Activated CD8-positive, alpha-beta T cell treated with anti-CD3 and anti-CD28 coated beads for 36 hours (primary cell): ENCODE results near the gene ATAD2B. TPM values are rescaled to one million over a fixed set of nuclear protein-coding genes. Genes with fewer than 3 reads are reported as not detected.

Experiments
- ATAC-seq: fragments of 200-7000 bp; cut with Tn5 transposase; one replicate; pipeline ENCODE4 v1.10.0; 2021; ENCODE audit warnings: mild to moderate bottlenecking, moderate library complexity
- CTCF ChIA-PET: fragments of 350-600 bp; sonication (Branson Sonifier 250); formaldehyde crosslinking; loops from one replicate; lab custom pipeline; 2021; ENCODE audit warnings: antibody characterized with exemption; lab: Charles Lee
- POLR2A ChIA-PET: fragments of 350-600 bp; sonication (Branson Sonifier 250); formaldehyde crosslinking; loops from one replicate; lab custom pipeline; 2021; ENCODE audit warnings: antibody characterized with exemption; lab: Charles Lee
- DNase-seq: peaks from one replicate; pipeline ENCODE4 v3.0.0-alpha.2; 2020
- H3K27ac Mint-ChIP-seq: one replicate; pipeline ENCODE4 v1.8.0; 2021; ENCODE audit warnings: mild to moderate bottlenecking, mixed read lengths
- H3K27me3 Mint-ChIP-seq: one replicate; pipeline ENCODE4 v1.8.0; 2021; ENCODE audit warnings: mixed read lengths
- H3K36me3 Mint-ChIP-seq: one replicate; pipeline ENCODE4 v1.8.0; 2021; ENCODE audit warnings: low read depth, mixed read lengths
- H3K4me1 Mint-ChIP-seq: one replicate; pipeline ENCODE4 v1.8.0; 2021; ENCODE audit warnings: low read depth, mixed read lengths
- H3K4me3 Mint-ChIP-seq: one replicate; pipeline ENCODE4 v1.8.0; 2021; ENCODE audit warnings: mild to moderate bottlenecking, moderate library complexity, mixed read lengths
- H3K9me3 Mint-ChIP-seq: one replicate; pipeline ENCODE4 v1.8.0; 2021; ENCODE audit warnings: mixed read lengths
- CTCF ChIP-seq: fragments of 200-600 bp; IDR thresholded peaks from one replicate; pipeline ENCODE4 v1.8.0; 2022; ENCODE audit warnings: antibody characterized with exemption, mild to moderate bottlenecking
- intact Hi-C: fragments of 100-400 bp; cut with micrococcal nuclease; formaldehyde crosslinking; loops from one replicate; pipeline ENCODE4 v1.10.0; 2022
- total RNA-seq, 2 experiments: library from RNA; stranded (reverse); gene quantifications; one replicate each; pipeline ENCODE4 v1.2.3, GENCODE V29; 2021

The ATAD2B gene
- total RNA-seq, 2 experiments from 2014 or later: 12.5 to 13.2 TPM

GRCh38 chr2:23761638-23762037 lies 165.3 kb downstream of the ATAD2B start:
- H3K9me3 Mint-ChIP-seq: no peaks in the 10 kb centered on the region
- DNase-seq (no peak), ATAC-seq (no peak)
- intact Hi-C loops: no loop called here
- H3K4me3 Mint-ChIP-seq: no peak overlapping the region
- H3K27me3 Mint-ChIP-seq: no peaks in the 10 kb centered on the region
- ChIA-PET POLR2A (no interaction called here), CTCF (interaction anchor here (0.9 to 2.6 kb wide), 3 partner anchors 13 to 144 kb away, joined by 3 to 5 read pairs (median 4); no protein-coding TSS in a partner anchor)
- H3K4me1 Mint-ChIP-seq: peaks cover 4% of the 10 kb centered on the region
- no peak for TF ChIP-seq CTCF
- H3K36me3 Mint-ChIP-seq: peaks cover 20% of the 10 kb centered on the region
- H3K27ac Mint-ChIP-seq: peak overlapping the region; percentile 8

GRCh38 chr2:23760736-23761135 lies 166.2 kb downstream of the ATAD2B start:
- ChIA-PET POLR2A (no interaction called here), CTCF (interaction anchor here (0.9 to 2.6 kb wide), 5 partner anchors 9 to 143 kb away, joined by 3 to 5 read pairs (median 4); no protein-coding TSS in a partner anchor)
- Mint-ChIP-seq H3K4me3 (no peak overlapping the region), H3K27me3 (no peaks in the 10 kb centered on the region), H3K9me3 (no peaks in the 10 kb centered on the region), H3K27ac (no peak overlapping the region), H3K4me1 (peaks cover 4% of the 10 kb centered on the region), H3K36me3 (peaks cover 20% of the 10 kb centered on the region)
- no peak for TF ChIP-seq CTCF
- no peak for ATAC-seq
- no peak for DNase-seq
- intact Hi-C loops: no loop called here

- peaks cover 18% of the 10 kb centered on the region for H3K36me3 Mint-ChIP-seq
- DNase-seq (no peak), ATAC-seq (no peak)
- ChIA-PET CTCF (no interaction called here), POLR2A (no interaction called here)
- H3K4me3 Mint-ChIP-seq: no peak overlapping the region
- TF ChIP-seq CTCF: no peak
- intact Hi-C loops: no loop called here
- H3K4me1 Mint-ChIP-seq: peaks cover 4% of the 10 kb centered on the region
- no peak overlapping the region for H3K27ac Mint-ChIP-seq
- H3K27me3 Mint-ChIP-seq: no peaks in the 10 kb centered on the region
- no peaks in the 10 kb centered on the region for H3K9me3 Mint-ChIP-seq
Measured at GRCh38 chr2:23757686-23758433, 169.1 kb downstream of the ATAD2B start.

GRCh38 chr2:23756593-23757292 lies 170.2 kb downstream of the ATAD2B start:
- Mint-ChIP-seq H3K4me3 (no peak overlapping the region), H3K9me3 (no peaks in the 10 kb centered on the region), H3K36me3 (peaks cover 19% of the 10 kb centered on the region), H3K27me3 (no peaks in the 10 kb centered on the region), H3K27ac (no peak overlapping the region), H3K4me1 (peaks cover 3% of the 10 kb centered on the region)
- ChIA-PET CTCF (no interaction called here), POLR2A (no interaction called here)
- DNase-seq (no peak), ATAC-seq (no peak)
- no peak for TF ChIP-seq CTCF
- intact Hi-C loops: no loop called here

GRCh38 chr2:23754970-23755369 lies 172.0 kb downstream of the ATAD2B start:
- Mint-ChIP-seq H3K27ac (no peak overlapping the region), H3K9me3 (no peaks in the 10 kb centered on the region), H3K36me3 (peaks cover 17% of the 10 kb centered on the region), H3K27me3 (no peaks in the 10 kb centered on the region), H3K4me1 (no peaks in the 10 kb centered on the region), H3K4me3 (no peak overlapping the region)
- DNase-seq: no peak
- ChIA-PET CTCF (no interaction called here), POLR2A (no interaction called here)
- no peak for ATAC-seq
- TF ChIP-seq CTCF: no peak
- intact Hi-C loops: no loop called here
